ENCODE results near the gene GPR162.

DNA sequence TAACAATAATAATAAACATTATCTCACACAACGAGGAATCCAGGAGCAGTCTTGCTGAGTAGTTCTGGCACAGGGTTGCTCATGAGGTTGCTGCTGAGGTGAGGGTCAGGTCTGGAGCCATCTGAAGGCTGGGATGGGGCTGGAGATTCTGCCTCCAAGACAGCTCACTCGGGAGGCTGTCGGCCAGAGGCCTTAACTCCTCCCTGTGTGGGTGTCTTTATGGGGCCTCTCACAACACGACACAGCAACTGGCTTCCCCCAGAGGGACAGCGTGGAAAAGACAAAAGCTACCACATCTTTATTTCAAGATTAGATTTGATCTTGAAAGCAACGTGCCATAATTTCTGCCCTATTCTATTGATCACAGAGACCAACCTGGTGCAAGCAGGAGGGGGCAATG is 39.5 kb upstream of the GPR162 start:
- TF ChIP-seq, protein P1, sequence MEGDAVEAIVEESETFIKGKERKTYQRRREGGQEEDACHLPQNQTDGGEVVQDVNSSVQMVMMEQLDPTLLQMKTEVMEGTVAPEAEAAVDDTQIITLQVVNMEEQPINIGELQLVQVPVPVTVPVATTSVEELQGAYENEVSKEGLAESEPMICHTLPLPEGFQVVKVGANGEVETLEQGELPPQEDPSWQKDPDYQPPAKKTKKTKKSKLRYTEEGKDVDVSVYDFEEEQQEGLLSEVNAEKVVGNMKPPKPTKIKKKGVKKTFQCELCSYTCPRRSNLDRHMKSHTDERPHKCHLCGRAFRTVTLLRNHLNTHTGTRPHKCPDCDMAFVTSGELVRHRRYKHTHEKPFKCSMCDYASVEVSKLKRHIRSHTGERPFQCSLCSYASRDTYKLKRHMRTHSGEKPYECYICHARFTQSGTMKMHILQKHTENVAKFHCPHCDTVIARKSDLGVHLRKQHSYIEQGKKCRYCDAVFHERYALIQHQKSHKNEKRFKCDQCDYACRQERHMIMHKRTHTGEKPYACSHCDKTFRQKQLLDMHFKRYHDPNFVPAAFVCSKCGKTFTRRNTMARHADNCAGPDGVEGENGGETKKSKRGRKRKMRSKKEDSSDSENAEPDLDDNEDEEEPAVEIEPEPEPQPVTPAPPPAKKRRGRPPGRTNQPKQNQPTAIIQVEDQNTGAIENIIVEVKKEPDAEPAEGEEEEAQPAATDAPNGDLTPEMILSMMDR (IDR thresholded peaks at IDR 0.05) = no peak
- TF ChIP-seq POLR2A (IDR thresholded peaks at IDR 0.05) = no peak

Measured in esophagus squamous epithelium (tissue), 4 donors.